Mucosa of stomach (tissue), 1 donor: ENCODE data around the gene CD300A.
A peak's percentile ranks its signal among the peaks of the same experiment; 100 is the strongest.

ENCODE experiments used
- H3K27me3 ChIP-seq: one replicate; pipeline ENCODE4 v1.7.0; 2013; ENCODE audit warnings: mild to moderate bottlenecking, low read length; ENCODE audit not compliant: control insufficient read depth, insufficient read depth
- H3K36me3 ChIP-seq: one replicate; pipeline ENCODE4 v1.7.0; 2013; ENCODE audit warnings: low read length; ENCODE audit not compliant: control insufficient read depth, insufficient read depth
- H3K4me1 ChIP-seq: one replicate; pipeline ENCODE4 v1.7.0; 2013; ENCODE audit warnings: mild to moderate bottlenecking, low read length; ENCODE audit not compliant: control insufficient read depth, insufficient read depth
- H3K4me3 ChIP-seq: one replicate; pipeline ENCODE4 v1.7.0; 2013; ENCODE audit warnings: low read length
- H3K9ac ChIP-seq: one replicate; pipeline ENCODE4 v1.7.0; 2013; ENCODE audit warnings: mild to moderate bottlenecking, low read length, moderate library complexity
- H3K9me3 ChIP-seq: one replicate; pipeline ENCODE4 v1.7.0; 2013; ENCODE audit warnings: mild to moderate bottlenecking, low read length, moderate library complexity; ENCODE audit not compliant: control insufficient read depth
- donor health status: Pancreatic carcinoma.

The CD300A gene

GRCh38 chr17:74442670-74443515 lies 23.5 kb upstream of the CD300A start:
- H3K9me3 ChIP-seq: no peaks in the 10 kb centered on the region
- H3K27me3 ChIP-seq: no peaks in the 10 kb centered on the region
- H3K36me3 ChIP-seq: peaks cover 6% of the 10 kb centered on the region
- peak overlapping the region; percentile 81 for H3K9ac ChIP-seq
- peak overlapping the region; percentile 5 for H3K4me3 ChIP-seq
- peaks cover 46% of the 10 kb centered on the region for H3K4me1 ChIP-seq

- Histone ChIP-seq H3K36me3 (peaks cover 9% of the 10 kb centered on the region), H3K4me1 (peaks cover 46% of the 10 kb centered on the region), H3K27me3 (no peaks in the 10 kb centered on the region), H3K9me3 (no peaks in the 10 kb centered on the region), H3K9ac (peak overlapping the region; percentile 81), H3K4me3 (peak overlapping the region; percentile 5)
Measured at GRCh38 chr17:74443516-74444296, 22.7 kb upstream of the CD300A start.

- Histone ChIP-seq H3K9ac (peak overlapping the region; percentile 81), H3K36me3 (peaks cover 9% of the 10 kb centered on the region), H3K9me3 (no peaks in the 10 kb centered on the region), H3K4me3 (no peak overlapping the region), H3K27me3 (no peaks in the 10 kb centered on the region), H3K4me1 (peaks cover 46% of the 10 kb centered on the region)
Measured at GRCh38 chr17:74444406-74444805, 22.0 kb upstream of the CD300A start.

- Histone ChIP-seq H3K4me3 (no peak overlapping the region), H3K4me1 (peaks cover 46% of the 10 kb centered on the region), H3K27me3 (no peaks in the 10 kb centered on the region), H3K9me3 (no peaks in the 10 kb centered on the region), H3K9ac (no peak overlapping the region), H3K36me3 (peaks cover 9% of the 10 kb centered on the region)
Measured at GRCh38 chr17:74445158-74445557, 21.3 kb upstream of the CD300A start.

GRCh38 chr17:74446551-74447500 lies 19.6 kb upstream of the CD300A start:
- H3K36me3 ChIP-seq: peaks cover 9% of the 10 kb centered on the region
- H3K4me3 ChIP-seq: no peak overlapping the region
- no peak overlapping the region for H3K9ac ChIP-seq
- peaks cover 47% of the 10 kb centered on the region for H3K4me1 ChIP-seq
- H3K9me3 ChIP-seq: no peaks in the 10 kb centered on the region
- H3K27me3 ChIP-seq: no peaks in the 10 kb centered on the region

- H3K9me3 ChIP-seq: no peaks in the 10 kb centered on the region
- no peaks in the 10 kb centered on the region for H3K27me3 ChIP-seq
- H3K9ac ChIP-seq: no peak overlapping the region
- no peak overlapping the region for H3K4me3 ChIP-seq
- peaks cover 50% of the 10 kb centered on the region for H3K4me1 ChIP-seq
- peaks cover 9% of the 10 kb centered on the region for H3K36me3 ChIP-seq
Measured at GRCh38 chr17:74447628-74448159, 18.7 kb upstream of the CD300A start.

- Histone ChIP-seq H3K4me3 (no peak overlapping the region), H3K36me3 (peaks cover 9% of the 10 kb centered on the region), H3K9me3 (no peaks in the 10 kb centered on the region), H3K4me1 (peaks cover 50% of the 10 kb centered on the region), H3K27me3 (no peaks in the 10 kb centered on the region), H3K9ac (no peak overlapping the region)
Measured at GRCh38 chr17:74448756-74449155, 17.7 kb upstream of the CD300A start.

- no peak overlapping the region for H3K9ac ChIP-seq
- H3K36me3 ChIP-seq: peaks cover 9% of the 10 kb centered on the region
- H3K4me1 ChIP-seq: peaks cover 47% of the 10 kb centered on the region
- no peaks in the 10 kb centered on the region for H3K27me3 ChIP-seq
- no peaks in the 10 kb centered on the region for H3K9me3 ChIP-seq
- no peak overlapping the region for H3K4me3 ChIP-seq
Measured at GRCh38 chr17:74449306-74449705, 17.1 kb upstream of the CD300A start.

- Histone ChIP-seq H3K9ac (no peak overlapping the region), H3K4me3 (no peak overlapping the region), H3K36me3 (peaks cover 9% of the 10 kb centered on the region), H3K27me3 (no peaks in the 10 kb centered on the region), H3K4me1 (peaks cover 47% of the 10 kb centered on the region), H3K9me3 (no peaks in the 10 kb centered on the region)
Measured at GRCh38 chr17:74449773-74450172, 16.7 kb upstream of the CD300A start.

GRCh38 chr17:74450231-74450630 lies 16.2 kb upstream of the CD300A start:
- Histone ChIP-seq H3K4me3 (no peak overlapping the region), H3K9me3 (no peaks in the 10 kb centered on the region), H3K27me3 (no peaks in the 10 kb centered on the region), H3K9ac (no peak overlapping the region), H3K36me3 (peaks cover 9% of the 10 kb centered on the region), H3K4me1 (peaks cover 46% of the 10 kb centered on the region)

- H3K4me1 ChIP-seq: peaks cover 39% of the 10 kb centered on the region
Measured at GRCh38 chr17:74450925-74451403, 15.5 kb upstream of the CD300A start.

More at GRCh38 chr17:74450925-74451403, 15.5 kb upstream of the CD300A start:
- Histone ChIP-seq H3K36me3 (peaks cover 9% of the 10 kb centered on the region), H3K4me3 (no peak overlapping the region), H3K9me3 (no peaks in the 10 kb centered on the region), H3K27me3 (no peaks in the 10 kb centered on the region), H3K9ac (no peak overlapping the region)
